Measurements from ENCODE around the gene NEUROG1. TPM values are rescaled to one million over a fixed set of nuclear protein-coding genes. Genes with fewer than 3 reads are reported as not detected.
A peak's percentile ranks its signal among the peaks of the same experiment; 100 is the strongest.

The NEUROG1 gene
- total RNA-seq, 4 donors from 2014 or later, result not detected

DNA sequence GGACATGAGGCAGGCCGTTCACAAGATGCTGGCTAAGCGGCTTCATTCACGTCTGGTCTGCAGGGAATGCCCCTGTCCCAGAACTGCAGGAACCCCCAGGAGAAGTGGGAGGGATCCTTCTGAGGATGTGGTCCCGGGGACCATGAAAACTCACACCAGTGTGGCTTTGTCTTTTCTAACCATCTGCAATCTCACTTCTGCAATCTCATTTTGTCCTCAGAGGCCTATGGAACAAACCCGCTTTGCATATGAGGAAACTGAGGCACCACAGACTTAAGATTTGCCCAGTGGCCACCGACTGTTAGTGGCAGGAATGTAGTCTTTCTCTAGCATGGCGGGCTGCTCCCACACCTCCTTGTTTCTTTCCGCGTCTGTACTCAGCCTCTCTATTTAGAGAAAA, 36.1 kb upstream of the NEUROG1 start:
- TF ChIP-seq CTCF (IDR thresholded peaks at IDR 0.05), result no peak
- no peak for TF ChIP-seq POLR2A (IDR thresholded peaks at IDR 0.05)
- H3K27me3 ChIP-seq, result no peaks in the 10 kb centered on the region
- no peaks in the 10 kb centered on the region for H3K9me3 ChIP-seq

DNA sequence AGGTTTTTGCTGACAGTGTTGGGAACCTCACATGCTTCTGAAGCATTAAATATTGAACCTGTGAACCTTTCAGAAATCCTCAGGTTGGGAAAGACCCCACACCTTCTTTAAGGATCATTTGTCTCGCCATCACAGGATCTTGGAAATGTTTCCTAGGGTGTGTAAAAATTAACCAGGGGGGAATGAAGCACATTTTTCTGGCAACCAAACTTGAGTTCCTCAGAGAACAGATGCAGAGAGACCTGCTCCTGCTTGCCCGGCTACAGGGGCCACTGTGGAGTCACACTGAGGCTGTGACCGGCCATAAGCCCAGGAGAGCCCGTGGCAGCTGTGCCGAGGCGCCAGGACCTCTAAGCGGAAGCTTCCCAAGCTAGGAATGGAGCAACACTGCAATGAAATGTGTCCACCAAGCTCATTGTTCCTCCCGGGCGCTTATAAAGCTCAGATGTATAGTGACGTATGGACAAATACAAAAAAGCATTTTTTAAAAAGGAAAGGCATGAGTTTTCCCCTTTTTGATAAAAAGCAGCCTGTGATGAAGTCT, 35.4 kb upstream of the NEUROG1 start:
- TF ChIP-seq POLR2A (IDR thresholded peaks at IDR 0.05), result no peak
- no peak for TF ChIP-seq CTCF (IDR thresholded peaks at IDR 0.05)
- Histone ChIP-seq H3K4me1 (no peaks in the 10 kb centered on the region), H3K27ac (no peak overlapping the region), H3K9me3 (no peaks in the 10 kb centered on the region), H3K27me3 (no peaks in the 10 kb centered on the region), H3K4me3 (no peak overlapping the region), H3K36me3 (no peaks in the 10 kb centered on the region)
- DNase-seq, result no peak

More for the DNA sequence above, 36.1 kb upstream of the NEUROG1 start:
- no peaks in the 10 kb centered on the region for H3K4me1 ChIP-seq
- H3K4me3 ChIP-seq, result no peak overlapping the region
- no peak overlapping the region for H3K27ac ChIP-seq
- no peak for DNase-seq
- no peaks in the 10 kb centered on the region for H3K36me3 ChIP-seq

DNA sequence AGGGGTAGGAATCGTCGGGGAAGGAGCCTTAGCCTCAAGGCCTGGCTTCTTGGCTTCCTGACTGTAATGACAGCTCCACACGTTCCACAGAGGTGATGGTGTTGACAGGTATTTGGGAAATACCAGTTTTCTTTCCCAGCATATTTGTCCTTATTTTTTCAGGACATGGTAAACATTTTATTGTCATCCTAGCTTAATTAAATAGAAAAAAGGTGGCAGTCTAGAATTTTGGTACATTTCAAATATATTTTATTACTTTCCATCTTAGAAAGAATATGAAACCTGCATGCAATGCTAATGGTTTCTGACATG, 34.6 kb upstream of the NEUROG1 start:
- Histone ChIP-seq H3K4me1 (no peaks in the 10 kb centered on the region), H3K4me3 (no peak overlapping the region), H3K27ac (no peak overlapping the region), H3K27me3 (no peaks in the 10 kb centered on the region), H3K36me3 (no peaks in the 10 kb centered on the region), H3K9me3 (no peaks in the 10 kb centered on the region)
- TF ChIP-seq POLR2A (IDR thresholded peaks at IDR 0.05) (no peak), CTCF (IDR thresholded peaks at IDR 0.05) (no peak)
- no peak for DNase-seq

DNA sequence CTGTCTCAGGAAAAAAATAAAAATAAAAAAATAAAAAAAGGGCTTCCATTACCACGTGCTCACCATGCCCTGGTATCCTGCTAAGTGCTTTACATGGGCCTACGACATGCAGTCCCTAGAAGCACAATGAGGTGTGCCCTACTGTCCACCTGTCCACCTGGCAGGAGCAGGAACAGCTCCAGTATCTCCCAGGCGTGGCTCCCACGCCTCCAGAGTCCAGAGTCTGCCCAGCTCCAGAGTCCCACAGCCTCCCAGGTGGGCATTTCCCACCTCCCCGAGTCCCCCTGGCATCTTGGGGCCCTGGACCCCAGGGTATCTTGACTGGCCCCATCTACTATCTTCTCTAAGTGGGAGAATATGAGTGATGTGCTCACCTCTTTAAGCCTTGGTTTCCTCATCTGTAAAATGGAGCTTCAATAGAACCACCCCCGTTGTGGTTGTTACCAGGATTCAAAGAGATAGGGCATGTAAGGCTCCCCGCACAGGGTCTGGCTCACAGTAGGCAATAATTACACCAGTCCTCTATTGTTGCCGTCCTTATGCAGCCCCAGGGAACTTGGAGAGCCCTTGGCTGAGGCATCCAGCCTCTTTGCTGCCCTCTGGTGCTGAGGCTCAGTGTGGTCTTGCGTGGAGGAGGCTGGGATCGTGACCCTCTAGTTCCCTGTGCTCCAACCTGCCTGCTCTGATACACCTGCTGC, 34.1 kb upstream of the NEUROG1 start:
- Histone ChIP-seq H3K27ac (no peak overlapping the region), H3K4me3 (no peak overlapping the region), H3K27me3 (no peaks in the 10 kb centered on the region), H3K9me3 (no peaks in the 10 kb centered on the region), H3K36me3 (no peaks in the 10 kb centered on the region), H3K4me1 (no peaks in the 10 kb centered on the region)
- TF ChIP-seq POLR2A (IDR thresholded peaks at IDR 0.05), result no peak
- TF ChIP-seq CTCF (IDR thresholded peaks at IDR 0.05), result peak in 4 of 6 experiments; percentile 9 to 40 (median 26)
- peak in 1 of 3 donors; percentile 50 for DNase-seq

GRCh38 chr5:135568923-135569360, 33.2 kb upstream of the NEUROG1 start:
- TF ChIP-seq POLR2A (IDR thresholded peaks at IDR 0.05), result no peak
- H3K27me3 ChIP-seq, result no peaks in the 10 kb centered on the region
- no peaks in the 10 kb centered on the region for H3K36me3 ChIP-seq
- DNase-seq, result no peak
- no peaks in the 10 kb centered on the region for H3K4me1 ChIP-seq
- H3K9me3 ChIP-seq, result no peaks in the 10 kb centered on the region
- H3K4me3 ChIP-seq, result no peak overlapping the region
- H3K27ac ChIP-seq, result no peak overlapping the region

DNA sequence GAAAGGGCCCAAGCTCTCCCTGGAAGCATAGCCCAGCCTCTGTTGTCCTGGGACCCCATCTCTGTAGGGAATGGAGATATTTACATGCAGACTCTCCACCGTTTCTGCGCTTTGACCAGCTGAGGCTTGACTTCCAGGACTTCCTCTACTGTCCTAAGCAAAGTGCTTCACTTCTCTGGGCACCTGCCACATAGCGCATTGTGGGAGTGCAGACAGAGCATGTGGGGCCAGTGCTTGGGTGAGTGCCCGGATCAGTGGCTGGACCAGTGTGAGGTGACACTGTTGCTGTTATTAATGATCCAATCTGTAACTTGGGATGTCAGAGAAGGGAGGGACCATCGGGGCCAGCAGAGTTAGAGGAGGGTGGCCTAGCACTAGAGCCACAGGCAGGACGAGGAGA, 32.5 kb upstream of the NEUROG1 start:
- Histone ChIP-seq H3K27ac (no peak overlapping the region), H3K4me1 (no peaks in the 10 kb centered on the region), H3K9me3 (no peaks in the 10 kb centered on the region), H3K4me3 (no peak overlapping the region), H3K36me3 (no peaks in the 10 kb centered on the region), H3K27me3 (no peaks in the 10 kb centered on the region)
- TF ChIP-seq POLR2A (IDR thresholded peaks at IDR 0.05) (no peak), CTCF (IDR thresholded peaks at IDR 0.05) (no peak)
- no peak for DNase-seq

Measured in Peyer's patch (tissue), 4 donors.